Neural cell (in vitro differentiated cells): ENCODE results near the gene SCAMP5. TPM values are rescaled to one million over a fixed set of nuclear protein-coding genes. Genes with fewer than 3 reads are reported as not detected.

ENCODE experiments used
- H2AFZ ChIP-seq: fragments of 200-600, 300-800 bp; sonication (generic), shearing (Covaris generic); 2 replicates; pipeline ENCODE4 v1.6.0; 2014; ENCODE audit warnings: low read depth, mild to moderate bottlenecking, antibody characterized with exemption, low read length, moderate library complexity
- H3F3A ChIP-seq: fragments of 200-600 bp; shearing (Covaris generic); 2 replicates; pipeline ENCODE4 v1.6.1; 2016; ENCODE audit warnings: mild to moderate bottlenecking, moderate library complexity, mixed read lengths, antibody characterized with exemption, low read length; ENCODE audit not compliant: insufficient read depth, poor library complexity, severe bottlenecking
- H3K27ac ChIP-seq: fragments of 200-600, 300-800 bp; sonication (generic), shearing (Covaris generic); 2 replicates; pipeline ENCODE4 v1.5.1; 2014; ENCODE audit warnings: mild to moderate bottlenecking, low read length, moderate library complexity
- H3K27me3 ChIP-seq: fragments of 300-800, 200-600 bp; sonication (generic), shearing (Covaris generic); 2 replicates; pipeline ENCODE4 v1.6.0; 2014; ENCODE audit warnings: mild to moderate bottlenecking, low read depth, low read length, moderate library complexity; ENCODE audit not compliant: insufficient read depth
- H3K36me3 ChIP-seq: fragments of 300-800, 200-600 bp; sonication (generic), shearing (Covaris generic); 2 replicates; pipeline ENCODE4 v1.5.1; 2014; ENCODE audit warnings: mild to moderate bottlenecking, antibody characterized with exemption, low read length, moderate library complexity; ENCODE audit not compliant: insufficient read depth
- H3K4me2 ChIP-seq: fragments of 300-800, 200-600 bp; sonication (generic), shearing (Covaris generic); 2 replicates; pipeline ENCODE4 v1.6.0; 2014; ENCODE audit warnings: mild to moderate bottlenecking, low read length
- H3K4me3 ChIP-seq: fragments of 300-800, 200-600 bp; sonication (generic), shearing (Covaris generic); 2 replicates; pipeline ENCODE4 v1.5.1; 2014; ENCODE audit warnings: mild to moderate bottlenecking, low read length, moderate library complexity
- H3K79me2 ChIP-seq: fragments of 200-600 bp; shearing (Covaris generic); replicated peaks from 2 replicates; pipeline ENCODE4 v1.6.0; 2014; ENCODE audit warnings: mild to moderate bottlenecking, low read length, moderate library complexity; ENCODE audit not compliant: insufficient read depth
- H3K9ac ChIP-seq: fragments of 300-800, 200-600 bp; sonication (generic), shearing (Covaris generic); 2 replicates; pipeline ENCODE4 v1.6.1; 2016; ENCODE audit warnings: mild to moderate bottlenecking, low read length, mixed read lengths
- H3K9me2 ChIP-seq: fragments of 200-600 bp; shearing (Covaris generic); 2 replicates; pipeline ENCODE4 v1.6.1; 2016; ENCODE audit warnings: mild to moderate bottlenecking, low read length, mixed read lengths; ENCODE audit not compliant: insufficient read depth
- H3K9me3 ChIP-seq: fragments of 200-600, 300-800 bp; sonication (generic), shearing (Covaris generic); 2 replicates; pipeline ENCODE4 v1.6.1; 2016; ENCODE audit warnings: mild to moderate bottlenecking, mixed run types, low read length, moderate library complexity, mixed read lengths
- H4K20me1 ChIP-seq: fragments of 200-600 bp; shearing (Covaris generic); 2 replicates; pipeline ENCODE4 v1.6.1; 2016; ENCODE audit warnings: mild to moderate bottlenecking, mixed run types; ENCODE audit not compliant: insufficient read depth
- CTCF ChIP-seq: fragments of 450-650 bp; IDR thresholded peaks from 2 replicates; pipeline ENCODE4 v1.5.1; 2014; ENCODE audit warnings: antibody characterized with exemption, mild to moderate bottlenecking, moderate library complexity; ENCODE audit not compliant: poor library complexity, severe bottlenecking
- EP300 ChIP-seq: fragments of 450-650 bp; conservative IDR thresholded peaks from 2 replicates; pipeline ENCODE4 v1.6.1; 2014; ENCODE audit warnings: antibody characterized with exemption, mild to moderate bottlenecking, moderate library complexity; ENCODE audit not compliant: poor library complexity, severe bottlenecking
- EZH2 ChIP-seq: fragments of 200-600, 300-800 bp; shearing (Covaris generic), sonication (generic); IDR thresholded peaks from 2 replicates; pipeline ENCODE4 v1.6.1; 2014; ENCODE audit warnings: antibody characterized with exemption, low read length, borderline replicate concordance, mild to moderate bottlenecking; ENCODE audit not compliant: insufficient read depth, poor library complexity, severe bottlenecking
- MXI1 ChIP-seq: fragments of 450-650 bp; conservative IDR thresholded peaks from 2 replicates; pipeline ENCODE4 v1.6.1; 2014; ENCODE audit warnings: antibody characterized with exemption, mild to moderate bottlenecking; ENCODE audit not compliant: poor library complexity, severe bottlenecking
- POLR2AphosphoS5 ChIP-seq: IDR thresholded peaks from 2 replicates; pipeline ENCODE4 v1.6.1; 2012
- RAD21 ChIP-seq: fragments of 450-650 bp; conservative IDR thresholded peaks from 2 replicates; pipeline ENCODE4 v1.6.1; 2014; ENCODE audit warnings: antibody characterized with exemption, mild to moderate bottlenecking, moderate library complexity
- REST ChIP-seq: IDR thresholded peaks from 2 replicates; pipeline ENCODE4 v1.6.1; 2012; ENCODE audit warnings: borderline replicate concordance
- SMC3 ChIP-seq: fragments of 450-650 bp; conservative IDR thresholded peaks from 2 replicates; pipeline ENCODE4 v1.6.1; 2014; ENCODE audit warnings: antibody characterized with exemption, mild to moderate bottlenecking, moderate library complexity; ENCODE audit not compliant: poor library complexity
- TAF1 ChIP-seq: IDR thresholded peaks from 2 replicates; pipeline ENCODE4 v1.6.1; 2012; ENCODE audit warnings: low read depth
- polyA plus RNA-seq: library from polyadenylated mRNA; depleted of rRNA; stranded (reverse); fragments of >200 nt; gene quantifications from 2 replicates; pipeline ENCODE4 v1.2.3, GENCODE V29; 2014

Gene SCAMP5
- polyA plus RNA-seq, 1 donor from 2014 or later = 92.5 TPM

GRCh38 chr15:75019916-75020315, 24.6 kb downstream of the SCAMP5 start:
- no peak overlapping the region for H3K4me2 ChIP-seq
- H3K79me2 ChIP-seq = peaks cover 4% of the 10 kb centered on the region
- TF ChIP-seq CTCF = no peak
- TF ChIP-seq RAD21 = no peak
- no peak for TF ChIP-seq TAF1
- TF ChIP-seq SMC3 = no peak
- TF ChIP-seq EP300 = no peak
- no peak for TF ChIP-seq REST
- no peak for TF ChIP-seq POLR2AphosphoS5
- no peak for TF ChIP-seq EZH2
- no peak for TF ChIP-seq MXI1
- no peaks in the 10 kb centered on the region for H3K9me2 ChIP-seq
- H4K20me1 ChIP-seq = no peaks in the 10 kb centered on the region
- no peak overlapping the region for H2AFZ ChIP-seq
- H3K36me3 ChIP-seq = no peaks in the 10 kb centered on the region
- no peak overlapping the region for H3K4me3 ChIP-seq
- no peaks in the 10 kb centered on the region for H3K9me3 ChIP-seq
- H3K9ac ChIP-seq = no peak overlapping the region
- no peaks in the 10 kb centered on the region for H3K27me3 ChIP-seq
- H3F3A ChIP-seq = no peaks in the 10 kb centered on the region
- H3K27ac ChIP-seq = no peak overlapping the region

DNA sequence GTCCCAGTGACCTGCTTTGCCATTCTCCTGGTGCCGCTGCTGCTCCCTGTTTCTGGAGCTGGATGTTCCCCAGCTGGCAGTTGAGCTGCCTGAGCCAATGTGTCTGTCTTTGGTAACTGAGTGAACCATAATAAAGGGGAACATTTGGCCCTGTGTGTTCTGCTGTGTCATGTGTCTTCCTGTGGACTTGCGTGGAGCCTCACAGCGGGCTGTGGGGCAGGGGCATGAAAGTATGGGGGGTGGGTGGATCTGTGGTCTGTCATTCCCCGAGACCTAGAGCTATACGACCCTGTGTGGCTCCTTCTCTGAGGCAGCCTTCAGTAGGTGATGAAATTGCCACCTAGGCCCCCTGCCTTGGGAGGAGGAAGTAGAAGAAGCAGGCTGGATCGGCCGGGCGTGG, 26.0 kb downstream of the SCAMP5 start:
- TF ChIP-seq POLR2AphosphoS5 (no peak), EZH2 (no peak), REST (no peak), SMC3 (no peak), EP300 (no peak), MXI1 (no peak), CTCF (no peak), TAF1 (no peak), RAD21 (no peak)
- peaks cover 4% of the 10 kb centered on the region for H3K79me2 ChIP-seq

More for the DNA sequence above, 26.0 kb downstream of the SCAMP5 start:
- Histone ChIP-seq H3K9me2 (no peaks in the 10 kb centered on the region), H4K20me1 (no peaks in the 10 kb centered on the region), H2AFZ (no peak overlapping the region), H3K27me3 (no peaks in the 10 kb centered on the region), H3K4me2 (no peak overlapping the region), H3K4me3 (no peak overlapping the region), H3K27ac (no peak overlapping the region), H3K36me3 (no peaks in the 10 kb centered on the region), H3F3A (no peaks in the 10 kb centered on the region), H3K9me3 (no peaks in the 10 kb centered on the region), H3K9ac (no peak overlapping the region)
